GM19023 (cell line): Measurements from ENCODE around the gene CEP83.
"Not testable (repeated sequence)": the region's sequence is repeated elsewhere in the genome, so short reads cannot be mapped to it uniquely, and the experiment has no call there.

Source experiments
- ATAC-seq: cut with Tn5 transposase; IDR thresholded peaks from one replicate; pipeline ENCODE4 v1.9.1; 2021; ENCODE audit warnings: mild to moderate bottlenecking, moderate library complexity; ENCODE audit not compliant: unreplicated experiment

Gene CEP83

GRCh38 chr12:94435511-94435927, 24.1 kb downstream of the CEP83 start:
- no peak for ATAC-seq

GRCh38 chr12:94434171-94434570, 25.5 kb downstream of the CEP83 start:
- no peak for ATAC-seq

- ATAC-seq, result no peak
Measured at GRCh38 chr12:94433744-94434143, 25.9 kb downstream of the CEP83 start.

- no peak for ATAC-seq
Measured at GRCh38 chr12:94430304-94430703, 29.4 kb downstream of the CEP83 start.

- no peak for ATAC-seq
Measured at GRCh38 chr12:94429633-94430032, 30.0 kb downstream of the CEP83 start.

- no peak for ATAC-seq
Measured at GRCh38 chr12:94429191-94429590, 30.5 kb downstream of the CEP83 start.

- no peak for ATAC-seq
Measured at GRCh38 chr12:94427501-94428381, 31.9 kb downstream of the CEP83 start.

- ATAC-seq, result no peak
Measured at GRCh38 chr12:94426049-94426448, 33.6 kb downstream of the CEP83 start.

- not testable (repeated sequence) for ATAC-seq
Measured at GRCh38 chr12:94424830-94425229, 34.8 kb downstream of the CEP83 start.

GRCh38 chr12:94421868-94422740, 37.6 kb downstream of the CEP83 start:
- no peak for ATAC-seq

GRCh38 chr12:94418517-94418916, 41.1 kb downstream of the CEP83 start:
- no peak for ATAC-seq

GRCh38 chr12:94416613-94417012, 43.1 kb downstream of the CEP83 start:
- no peak for ATAC-seq

- ATAC-seq, result no peak
Measured at GRCh38 chr12:94415066-94415465, 44.6 kb downstream of the CEP83 start.

GRCh38 chr12:94405413-94406116, 54.1 kb downstream of the CEP83 start:
- ATAC-seq, result peak; percentile 74

GRCh38 chr12:94404854-94405253, 54.8 kb downstream of the CEP83 start:
- no peak for ATAC-seq

- no peak for ATAC-seq
Measured at GRCh38 chr12:94401326-94401725, 58.3 kb downstream of the CEP83 start.

- not testable (repeated sequence) for ATAC-seq
Measured at GRCh38 chr12:94398685-94399084, 61.0 kb downstream of the CEP83 start.

GRCh38 chr12:94397401-94397800, 62.3 kb downstream of the CEP83 start:
- ATAC-seq, result no peak

GRCh38 chr12:94396014-94396413, 63.7 kb downstream of the CEP83 start:
- not testable (repeated sequence) for ATAC-seq

- no peak for ATAC-seq
Measured at GRCh38 chr12:94390130-94390485, 69.6 kb downstream of the CEP83 start.

GRCh38 chr12:94389482-94390129, 70.1 kb downstream of the CEP83 start:
- not testable (repeated sequence) for ATAC-seq
